NCI-H187 (cell line): ENCODE results near the gene E2F4.

Source experiments
- DNase-seq, 2 experiments: peaks; one replicate each; lab custom pipeline; 2025; lab: John Stamatoyannopoulos, UW

E2F4 gene

DNA sequence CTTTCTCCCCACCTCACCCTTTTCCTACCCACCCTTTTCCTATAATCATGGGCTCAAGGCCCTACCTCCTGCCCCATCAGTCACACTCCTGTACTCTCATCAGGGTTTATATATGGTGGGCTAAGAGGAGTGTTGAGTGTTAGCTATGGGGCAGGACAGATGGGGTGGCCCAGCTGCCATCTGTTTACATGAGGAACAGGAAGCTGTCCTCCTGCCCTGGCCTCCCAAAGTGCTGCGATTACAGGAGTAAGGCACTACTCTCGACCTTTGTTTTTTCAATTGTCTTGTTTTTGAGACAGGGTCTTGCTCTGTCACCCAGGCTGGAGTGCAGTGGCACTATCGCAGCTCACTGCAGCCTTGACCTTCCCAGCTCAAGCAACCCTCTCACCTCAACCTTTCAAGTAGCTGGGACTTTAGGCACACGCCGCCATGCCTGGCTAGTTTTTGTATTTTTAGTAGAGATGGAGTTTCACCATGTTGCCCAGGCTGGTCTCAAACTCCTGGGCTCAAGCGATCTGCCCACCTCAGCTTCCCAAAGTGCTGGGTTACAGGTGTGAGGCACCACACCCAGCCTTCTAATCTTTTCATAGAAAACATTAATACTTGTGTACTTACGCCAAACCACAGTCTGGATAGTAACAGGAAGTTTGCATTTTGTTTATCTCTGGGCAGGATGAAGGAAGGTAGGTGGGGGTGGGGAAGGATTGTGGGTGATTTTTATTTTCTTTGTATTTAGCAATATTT, 33.9 kb upstream of the E2F4 start:
- DNase-seq, result no peak

DNA sequence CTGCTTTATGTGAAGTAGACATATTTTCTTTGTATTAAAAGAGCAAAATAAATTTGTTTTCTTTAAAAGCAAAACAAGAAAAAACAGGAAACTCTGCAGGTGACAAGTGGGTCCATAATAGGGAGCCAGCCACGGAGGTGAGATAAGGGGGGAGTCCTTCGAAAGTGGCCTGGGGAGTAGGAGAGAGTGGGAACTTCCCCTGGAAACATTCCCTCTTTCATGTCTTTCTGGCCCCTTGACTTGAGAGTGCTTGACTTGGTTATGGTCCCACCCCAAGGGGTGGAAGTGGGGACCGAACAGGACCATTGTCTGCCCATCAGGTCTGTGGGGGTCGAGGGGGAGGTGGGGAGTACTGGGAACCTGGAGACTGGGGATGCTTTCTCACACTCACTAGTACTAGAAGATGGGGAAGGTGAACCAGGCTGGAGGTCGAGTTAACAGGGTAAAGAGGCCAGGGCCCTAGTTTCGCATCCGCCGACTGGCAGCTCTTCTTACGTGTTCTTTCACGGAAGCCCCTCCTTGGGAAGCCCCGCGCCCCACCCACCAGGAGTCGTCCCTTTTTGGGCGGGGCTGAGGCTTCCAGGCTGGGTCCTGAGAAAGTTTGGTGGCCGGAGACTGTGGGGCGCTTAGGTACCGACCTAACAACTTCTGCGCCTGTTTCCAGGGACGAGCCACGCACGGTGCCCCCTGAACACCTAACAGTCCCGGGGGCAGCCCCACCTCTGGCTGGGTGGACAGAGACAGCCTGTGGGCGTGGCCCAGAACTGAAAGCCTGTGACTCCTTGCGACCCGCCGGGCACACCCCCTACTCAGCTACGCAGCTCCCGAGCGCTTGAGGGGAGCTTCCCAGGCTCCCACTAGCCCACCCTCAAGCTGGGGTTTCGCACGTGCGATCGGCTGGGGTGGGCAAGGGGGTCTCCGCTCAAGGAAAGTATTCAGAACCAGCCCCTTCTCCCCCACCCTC, 33.0 kb upstream of the E2F4 start:
- no peak for DNase-seq

DNA sequence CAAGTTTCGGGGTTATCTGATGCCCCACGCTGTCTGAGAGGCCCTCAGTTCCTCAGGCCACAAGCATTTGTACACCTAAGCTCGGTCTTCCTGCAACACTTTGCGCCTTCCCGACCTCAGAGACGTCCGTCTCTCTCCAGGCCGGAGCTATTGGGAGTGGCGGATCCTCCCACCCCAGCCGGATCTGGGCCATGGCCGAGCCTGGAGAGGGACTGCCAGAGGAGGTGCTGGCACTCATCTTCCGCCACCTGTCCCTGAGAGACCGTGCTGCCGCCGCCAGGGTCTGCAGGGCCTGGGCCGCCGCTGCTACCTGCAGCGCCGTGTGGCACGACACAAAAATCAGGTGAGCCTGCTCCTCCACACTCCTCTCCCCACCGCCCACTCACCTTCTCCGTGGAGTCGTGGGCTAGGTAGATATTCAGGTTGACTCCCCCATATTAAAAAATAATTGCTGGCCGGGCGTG, 30.3 kb upstream of the E2F4 start:
- no peak for DNase-seq

- DNase-seq, result no peak
Measured at GRCh38 chr16:67162506-67163163, 29.3 kb upstream of the E2F4 start.

- DNase-seq, result peak; percentile 64 to 68
Measured at GRCh38 chr16:67163164-67163998, 28.6 kb upstream of the E2F4 start.

DNA sequence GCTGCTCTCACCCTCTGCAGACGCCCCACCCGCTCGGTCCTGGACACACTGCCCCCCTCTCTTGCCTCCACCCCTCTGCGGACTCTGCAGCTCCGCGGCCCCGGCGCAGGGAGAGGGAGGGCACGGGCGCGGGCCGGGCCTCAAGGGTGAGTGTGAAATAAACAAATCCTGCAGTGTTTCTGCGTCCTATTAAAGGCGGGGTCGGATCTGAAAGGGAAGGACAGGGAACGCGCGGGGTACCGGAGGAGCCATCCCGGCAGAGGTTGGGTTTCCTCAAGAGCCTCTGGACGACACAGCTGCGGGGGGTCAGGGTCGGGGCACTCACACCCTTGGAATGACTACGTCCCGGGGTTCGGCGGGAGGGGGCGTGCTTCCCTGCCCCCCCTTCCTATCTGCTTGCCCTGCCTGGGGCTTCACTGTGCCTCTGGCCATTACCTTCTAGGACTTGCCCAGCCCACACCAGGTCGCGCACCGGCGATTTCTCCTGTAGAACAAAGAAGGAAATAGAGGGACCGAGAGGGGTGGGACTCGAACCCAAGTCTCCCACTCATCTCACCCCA, 27.9 kb upstream of the E2F4 start:
- DNase-seq, result no peak

GRCh38 chr16:67164599-67165061, 27.3 kb upstream of the E2F4 start, which contains the start of gene HSF4:
HSF4 (plus strand) TSS chr16:67164745; CDS start chr16:67164812, 67 bp downstream.
- DNase-seq, result no peak

GRCh38 chr16:67165121-67166078, 26.6 kb upstream of the E2F4 start:
- DNase-seq, result no peak

DNA sequence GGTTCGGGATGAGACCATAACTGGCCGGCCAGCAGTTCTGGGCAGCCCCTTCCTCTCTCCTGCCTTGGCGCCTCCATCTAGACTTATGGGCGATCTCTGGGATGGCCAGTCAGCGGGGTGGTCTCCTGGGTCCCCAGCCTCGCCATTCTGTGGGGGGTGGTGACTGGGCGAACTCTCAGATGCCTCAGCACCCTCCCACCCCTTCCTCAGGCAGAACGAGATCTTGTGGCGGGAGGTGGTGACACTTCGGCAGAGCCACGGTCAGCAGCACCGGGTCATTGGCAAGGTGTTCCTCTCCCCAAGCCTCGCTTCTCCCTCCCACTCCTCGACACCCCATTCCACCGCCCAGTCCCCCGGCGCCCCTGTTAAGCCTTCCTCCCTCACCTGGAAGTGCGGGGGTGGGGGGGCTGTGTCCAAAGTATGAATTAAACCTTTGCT, 25.8 kb upstream of the E2F4 start:
- no peak for DNase-seq

DNA sequence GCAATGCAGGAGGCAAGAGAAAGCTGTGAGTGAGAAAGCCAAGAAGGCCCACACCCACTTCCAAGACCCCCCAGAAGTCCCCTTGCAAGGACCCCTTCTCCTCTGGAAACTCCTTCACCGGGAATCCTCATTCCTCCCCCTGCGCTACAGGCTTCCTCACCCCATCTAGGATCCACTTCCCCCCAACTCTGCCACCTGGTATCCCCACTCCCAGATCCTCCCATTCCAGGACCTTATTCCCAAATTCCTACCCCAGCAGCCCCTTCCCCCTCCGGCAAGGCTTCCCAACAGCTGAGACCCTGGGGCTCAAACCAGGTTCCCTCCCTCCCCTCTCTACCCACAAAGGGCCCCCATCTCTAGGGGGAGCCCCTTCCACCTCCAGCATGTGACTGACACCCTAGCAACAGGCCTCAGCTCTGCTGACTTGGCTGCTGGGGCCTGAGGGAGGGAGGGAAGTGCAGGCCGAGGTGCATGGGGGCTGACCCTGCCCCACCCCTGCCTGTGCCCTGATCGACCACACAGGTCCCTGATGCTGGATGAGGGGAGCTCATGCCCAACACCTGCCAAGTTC, 25.3 kb upstream of the E2F4 start:
- DNase-seq, result no peak

DNA sequence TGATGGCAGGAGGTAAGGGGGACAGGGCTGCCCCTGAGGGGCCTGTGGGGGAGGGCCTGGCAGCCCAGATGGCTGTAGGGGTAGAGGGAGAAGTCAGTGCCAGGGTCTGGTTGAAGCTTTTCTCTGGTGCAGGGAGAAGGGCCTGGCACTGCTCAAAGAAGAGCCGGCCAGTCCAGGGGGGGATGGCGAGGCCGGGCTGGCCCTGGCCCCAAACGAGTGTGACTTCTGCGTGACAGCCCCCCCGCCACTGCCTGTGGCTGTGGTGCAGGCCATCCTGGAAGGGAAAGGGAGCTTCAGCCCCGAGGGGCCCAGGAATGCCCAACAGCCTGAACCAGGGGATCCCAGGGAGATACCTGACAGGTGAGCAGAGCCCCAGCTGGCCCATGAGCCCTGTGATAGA, 24.4 kb upstream of the E2F4 start:
- no peak for DNase-seq

GRCh38 chr16:67169011-67169451, 22.9 kb upstream of the E2F4 start:
- no peak for DNase-seq

DNA sequence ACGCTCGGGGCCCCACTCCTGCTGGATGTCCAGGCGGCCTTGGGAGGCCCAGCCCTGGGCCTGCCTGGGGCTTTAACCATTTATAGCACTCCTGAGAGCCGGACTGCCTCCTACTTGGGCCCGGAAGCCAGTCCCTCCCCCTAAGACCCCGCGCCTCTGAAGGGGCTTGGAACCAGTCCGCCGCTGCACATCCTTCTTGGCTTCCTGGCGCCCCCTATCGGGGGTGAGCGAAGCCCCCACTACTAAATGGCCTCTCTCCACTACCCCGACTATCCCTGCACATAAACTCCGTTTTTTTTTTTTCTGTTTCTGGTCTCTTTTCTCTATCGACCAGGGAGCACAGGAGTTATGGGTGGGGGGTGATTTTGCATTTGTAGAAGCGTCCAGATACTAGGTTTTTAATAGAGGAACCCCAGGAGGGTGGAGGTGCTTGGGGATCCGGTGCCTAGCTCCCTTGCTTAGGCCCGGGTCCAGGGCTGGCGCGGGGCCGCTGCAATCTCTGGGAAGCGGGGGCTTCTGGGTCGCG, 22.2 kb upstream of the E2F4 start:
- no peak for DNase-seq

DNA sequence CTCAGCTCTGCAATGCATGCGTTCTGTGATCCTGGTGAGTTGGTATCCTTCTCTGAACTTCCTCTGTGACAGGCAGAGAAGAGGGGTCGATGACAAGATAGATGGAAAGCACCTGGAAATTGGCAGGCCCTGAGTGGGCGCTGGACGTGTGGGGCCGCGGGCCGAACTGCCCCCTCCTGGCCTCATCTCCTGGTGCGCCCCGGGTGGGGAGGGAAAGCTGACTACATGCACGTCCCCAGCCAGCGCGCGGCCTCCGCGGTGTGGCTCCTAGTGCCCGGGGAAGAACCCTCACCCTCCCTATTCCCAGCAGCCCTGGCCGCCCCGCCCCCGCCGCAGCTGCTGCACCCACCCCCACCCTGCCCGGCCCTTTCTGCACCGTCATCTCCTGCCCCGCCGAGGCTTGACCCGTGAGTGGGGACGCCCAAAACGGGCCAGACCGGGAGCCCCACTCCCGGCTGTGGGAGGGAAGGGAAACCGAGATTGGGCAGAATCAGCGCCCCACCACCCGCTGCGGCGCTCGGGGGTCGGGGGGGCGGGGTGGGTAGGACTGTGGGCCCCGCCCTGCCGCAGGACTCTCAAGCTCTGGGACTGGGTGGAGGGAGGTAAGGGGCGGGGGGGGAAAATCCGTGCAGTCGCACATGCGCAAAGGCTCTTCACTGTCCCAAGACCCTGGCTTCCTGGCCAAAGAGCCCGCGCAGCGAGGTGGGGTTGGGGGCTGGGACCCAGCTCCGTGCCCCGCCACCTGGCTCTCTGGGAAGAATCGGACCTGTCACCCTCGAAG, 21.6 kb upstream of the E2F4 start, which contains the start of gene NOL3:
Gene NOL3, plus strand, starts transcription at position 371 of the 781 bp plus-strand sequence.
- peak; percentile 30 to 34 for DNase-seq

DNA sequence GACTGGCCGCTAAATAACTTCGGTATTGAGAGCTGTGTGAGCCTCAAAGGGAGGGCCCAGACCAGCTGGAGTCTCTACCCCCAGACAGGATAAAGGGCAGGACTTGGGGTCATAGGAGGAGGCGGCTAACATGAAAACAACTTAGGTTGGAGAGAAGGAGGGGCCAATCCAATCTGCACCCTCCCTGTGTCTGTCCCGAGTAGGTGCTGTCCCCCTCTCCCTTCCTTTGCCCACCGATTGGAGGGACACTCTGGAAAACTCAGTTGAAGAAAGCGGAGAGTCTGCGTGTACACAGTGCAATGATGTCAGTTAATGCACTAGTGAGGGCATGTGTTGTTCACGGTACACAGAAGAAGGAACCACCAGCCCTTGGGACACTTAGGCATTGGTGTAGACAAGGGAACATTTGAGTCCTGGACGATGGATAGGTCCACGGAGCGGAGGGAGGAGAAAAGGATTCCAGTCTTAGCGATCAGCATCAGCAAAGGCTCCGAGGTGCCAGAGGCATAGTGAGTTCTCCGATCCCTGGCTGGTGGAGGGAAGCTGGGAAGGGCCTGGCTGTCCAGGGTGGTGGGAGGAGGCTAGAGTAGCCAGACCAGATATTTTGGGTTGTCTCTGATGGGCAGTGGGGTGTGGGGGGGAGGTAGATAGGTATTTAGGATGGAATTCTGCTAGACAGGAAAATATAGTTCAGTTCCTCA, 20.9 kb upstream of the E2F4 start:
- DNase-seq, result no peak

- DNase-seq, result no peak
Measured at GRCh38 chr16:67173323-67173722, 18.6 kb upstream of the E2F4 start.
